ENCODE measurements around the gene TRAP1. TPM values are rescaled to one million over a fixed set of nuclear protein-coding genes. Genes with fewer than 3 reads are reported as not detected.

The TRAP1 gene
- total RNA-seq, 3 donors from 2014 or later = 44.8 to 69.5 (median 51.4) TPM

GRCh38 chr16:3673201-3673600 lies 44.1 kb downstream of the TRAP1 start:
- H3K4me1 ChIP-seq = no peaks in the 10 kb centered on the region
- TF ChIP-seq POLR2A (IDR thresholded peaks at IDR 0.05) (no peak), POLR2AphosphoS5 (IDR thresholded peaks at IDR 0.05) (no peak)
- TF ChIP-seq, protein P1, sequence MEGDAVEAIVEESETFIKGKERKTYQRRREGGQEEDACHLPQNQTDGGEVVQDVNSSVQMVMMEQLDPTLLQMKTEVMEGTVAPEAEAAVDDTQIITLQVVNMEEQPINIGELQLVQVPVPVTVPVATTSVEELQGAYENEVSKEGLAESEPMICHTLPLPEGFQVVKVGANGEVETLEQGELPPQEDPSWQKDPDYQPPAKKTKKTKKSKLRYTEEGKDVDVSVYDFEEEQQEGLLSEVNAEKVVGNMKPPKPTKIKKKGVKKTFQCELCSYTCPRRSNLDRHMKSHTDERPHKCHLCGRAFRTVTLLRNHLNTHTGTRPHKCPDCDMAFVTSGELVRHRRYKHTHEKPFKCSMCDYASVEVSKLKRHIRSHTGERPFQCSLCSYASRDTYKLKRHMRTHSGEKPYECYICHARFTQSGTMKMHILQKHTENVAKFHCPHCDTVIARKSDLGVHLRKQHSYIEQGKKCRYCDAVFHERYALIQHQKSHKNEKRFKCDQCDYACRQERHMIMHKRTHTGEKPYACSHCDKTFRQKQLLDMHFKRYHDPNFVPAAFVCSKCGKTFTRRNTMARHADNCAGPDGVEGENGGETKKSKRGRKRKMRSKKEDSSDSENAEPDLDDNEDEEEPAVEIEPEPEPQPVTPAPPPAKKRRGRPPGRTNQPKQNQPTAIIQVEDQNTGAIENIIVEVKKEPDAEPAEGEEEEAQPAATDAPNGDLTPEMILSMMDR (IDR thresholded peaks at IDR 0.05) = no peak
- no peaks in the 10 kb centered on the region for H3K36me3 ChIP-seq
- H3K4me3 ChIP-seq = no peak overlapping the region
- no peak for DNase-seq (ENCODE audit: low spot score in 2 of 2)
- no peak overlapping the region for H3K27ac ChIP-seq
- no peaks in the 10 kb centered on the region for H3K9me3 ChIP-seq
- intact Hi-C loops (cut with DNase I; ENCODE audit: low total_unique reads) = loop anchor here (5.0 kb wide), 1 partner anchor 1416 kb away; no protein-coding TSS in a partner anchor
- H3K27me3 ChIP-seq = no peaks in the 10 kb centered on the region

GRCh38 chr16:3672571-3673041 lies 44.7 kb downstream of the TRAP1 start:
- no peak for TF ChIP-seq POLR2AphosphoS5 (IDR thresholded peaks at IDR 0.05)
- TF ChIP-seq POLR2A (IDR thresholded peaks at IDR 0.05) = no peak
- TF ChIP-seq, protein P1 (IDR thresholded peaks at IDR 0.05) = no peak
- Histone ChIP-seq H3K4me3 (no peak overlapping the region), H3K36me3 (no peaks in the 10 kb centered on the region), H3K4me1 (no peaks in the 10 kb centered on the region), H3K27ac (no peak overlapping the region), H3K27me3 (no peaks in the 10 kb centered on the region), H3K9me3 (no peaks in the 10 kb centered on the region)
- DNase-seq (ENCODE audit: low spot score in 2 of 2) = no peak
- intact Hi-C loops (cut with DNase I; ENCODE audit: low total_unique reads) = loop anchor here (5.0 kb wide), 1 partner anchor 1415 kb away; no protein-coding TSS in a partner anchor

DNA sequence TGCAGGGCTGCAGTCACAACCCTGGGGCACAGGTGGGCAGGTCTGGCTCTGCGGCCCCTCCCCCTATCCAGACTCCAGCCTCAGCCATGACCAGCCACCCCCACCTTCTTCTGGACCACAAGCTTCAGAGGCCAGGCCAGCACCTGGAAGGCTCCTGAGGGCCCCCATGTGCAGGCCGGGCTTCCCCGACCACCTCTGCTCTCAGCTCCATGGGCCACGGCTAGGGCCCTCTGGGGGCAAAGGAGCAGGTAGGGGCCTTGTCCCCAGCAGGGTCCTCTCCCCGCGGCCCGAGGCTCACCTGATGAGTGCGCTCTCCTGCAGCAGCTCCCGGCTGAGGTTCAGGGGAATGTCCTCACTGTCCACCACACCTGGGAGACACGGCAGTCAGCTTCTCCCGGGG lies 45.9 kb downstream of the TRAP1 start:
- Histone ChIP-seq H3K9me3 (no peaks in the 10 kb centered on the region), H3K27me3 (no peaks in the 10 kb centered on the region), H3K27ac (no peak overlapping the region), H3K4me1 (no peaks in the 10 kb centered on the region), H3K4me3 (no peak overlapping the region), H3K36me3 (no peaks in the 10 kb centered on the region)
- intact Hi-C loops (cut with DNase I; ENCODE audit: low total_unique reads) = loop anchor here (5.0 kb wide), 1 partner anchor 1414 kb away; no protein-coding TSS in a partner anchor
- TF ChIP-seq POLR2A (IDR thresholded peaks at IDR 0.05) (no peak), POLR2AphosphoS5 (IDR thresholded peaks at IDR 0.05) (no peak)
- TF ChIP-seq, protein P1 (IDR thresholded peaks at IDR 0.05) = no peak
- DNase-seq (ENCODE audit: low spot score in 2 of 2) = no peak

DNA sequence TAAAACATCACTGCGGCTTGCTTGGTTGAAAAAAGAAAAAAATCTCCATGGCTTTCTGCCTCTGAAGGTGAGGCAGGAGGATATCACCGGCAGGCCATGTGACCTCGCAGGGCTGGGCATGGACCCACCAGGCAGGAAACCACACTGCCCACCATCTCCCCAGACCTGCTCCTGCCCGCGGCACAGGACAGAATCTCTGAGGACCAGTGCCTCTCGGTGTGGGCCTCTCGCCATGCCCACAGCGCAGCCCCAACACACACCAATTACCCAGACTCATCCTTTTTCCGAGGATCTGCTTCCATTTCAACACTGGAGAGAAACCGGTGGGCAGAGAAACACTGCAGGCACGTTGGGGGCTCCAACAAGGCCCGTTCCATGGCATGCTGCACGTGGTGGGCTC lies 46.6 kb downstream of the TRAP1 start:
- Histone ChIP-seq H3K27me3 (no peaks in the 10 kb centered on the region), H3K27ac (no peak overlapping the region), H3K36me3 (no peaks in the 10 kb centered on the region), H3K4me3 (no peak overlapping the region), H3K4me1 (no peaks in the 10 kb centered on the region), H3K9me3 (no peaks in the 10 kb centered on the region)
- DNase-seq (ENCODE audit: low spot score in 2 of 2) = no peak
- intact Hi-C loops (cut with DNase I; ENCODE audit: low total_unique reads) = loop anchor here (5.0 kb wide), 1 partner anchor 1413 kb away; no protein-coding TSS in a partner anchor
- TF ChIP-seq POLR2A (IDR thresholded peaks at IDR 0.05) = no peak
- no peak for TF ChIP-seq POLR2AphosphoS5 (IDR thresholded peaks at IDR 0.05)
- TF ChIP-seq, protein P1 (IDR thresholded peaks at IDR 0.05) = no peak

DNA sequence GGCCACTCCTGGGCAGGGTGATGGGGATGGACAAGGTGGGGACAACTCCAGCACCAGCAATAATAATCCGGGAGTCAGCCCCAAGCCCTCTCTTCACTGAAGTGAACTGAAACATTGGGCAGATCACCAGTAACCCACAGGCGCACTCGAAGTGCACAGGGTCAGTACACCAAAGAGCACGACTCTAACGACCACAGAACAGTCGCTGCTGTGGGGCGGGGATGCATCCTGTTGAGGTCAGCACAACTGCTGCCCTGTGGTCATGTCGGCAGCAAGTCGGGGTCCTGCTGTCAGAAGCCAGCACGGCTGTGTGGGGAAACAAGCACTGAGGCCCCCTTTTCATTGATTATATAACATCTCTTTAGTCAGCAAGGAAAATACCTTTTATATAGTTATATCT lies 48.2 kb downstream of the TRAP1 start:
- no peak for TF ChIP-seq POLR2AphosphoS5 (IDR thresholded peaks at IDR 0.05)
- TF ChIP-seq POLR2A (IDR thresholded peaks at IDR 0.05) = no peak
- TF ChIP-seq, protein P1 (IDR thresholded peaks at IDR 0.05) = no peak
- no peak for DNase-seq (ENCODE audit: low spot score in 2 of 2)
- no peaks in the 10 kb centered on the region for H3K36me3 ChIP-seq

More for the DNA sequence above, 48.2 kb downstream of the TRAP1 start:
- Histone ChIP-seq H3K27ac (no peak overlapping the region), H3K4me3 (no peak overlapping the region), H3K27me3 (no peaks in the 10 kb centered on the region), H3K4me1 (no peaks in the 10 kb centered on the region), H3K9me3 (no peaks in the 10 kb centered on the region)
- intact Hi-C loops (cut with DNase I; ENCODE audit: low total_unique reads) = no loop called here
